DMS79 (cell line): ENCODE data around the gene MAN1C1.

ENCODE experiments used
- DNase-seq: peaks from one replicate; lab custom pipeline; 2025; lab: John Stamatoyannopoulos, UW

MAN1C1 gene

GRCh38 chr1:25614501-25615171 lies 2.0 kb upstream of the MAN1C1 start:
- DNase-seq = no peak

- no peak for DNase-seq
Measured at GRCh38 chr1:25615172-25615541, 1.4 kb upstream of the MAN1C1 start.

- DNase-seq = no peak
Measured at GRCh38 chr1:25615563-25616094, 962 bp upstream of the MAN1C1 start.

GRCh38 chr1:25616987-25617624 lies 515 bp downstream of the MAN1C1 start:
- DNase-seq = no peak

GRCh38 chr1:25617625-25618432 lies 1.2 kb downstream of the MAN1C1 start:
- DNase-seq = no peak

- no peak for DNase-seq
Measured at GRCh38 chr1:25618433-25618808, 1.8 kb downstream of the MAN1C1 start.

GRCh38 chr1:25619101-25619890 lies 2.7 kb downstream of the MAN1C1 start:
- peak; percentile 68 for DNase-seq

- DNase-seq = no peak
Measured at GRCh38 chr1:25620211-25620610, 3.6 kb downstream of the MAN1C1 start.

- no peak for DNase-seq
Measured at GRCh38 chr1:25620701-25621350, 4.2 kb downstream of the MAN1C1 start.

- no peak for DNase-seq
Measured at GRCh38 chr1:25621876-25622275, 5.3 kb downstream of the MAN1C1 start.

- DNase-seq = no peak
Measured at GRCh38 chr1:25622531-25622930, 5.9 kb downstream of the MAN1C1 start.

GRCh38 chr1:25623007-25623406 lies 6.4 kb downstream of the MAN1C1 start:
- no peak for DNase-seq

- no peak for DNase-seq
Measured at GRCh38 chr1:25623731-25624130, 7.1 kb downstream of the MAN1C1 start.

GRCh38 chr1:25624156-25624555 lies 7.6 kb downstream of the MAN1C1 start:
- DNase-seq = no peak

GRCh38 chr1:25624604-25625003 lies 8.0 kb downstream of the MAN1C1 start:
- DNase-seq = no peak

- no peak for DNase-seq
Measured at GRCh38 chr1:25626018-25626417, 9.4 kb downstream of the MAN1C1 start.

- DNase-seq = no peak
Measured at GRCh38 chr1:25628741-25629421, 12.3 kb downstream of the MAN1C1 start.

- no peak for DNase-seq
Measured at GRCh38 chr1:25629836-25630235, 13.2 kb downstream of the MAN1C1 start.

GRCh38 chr1:25631750-25632485 lies 15.3 kb downstream of the MAN1C1 start:
- DNase-seq = no peak

GRCh38 chr1:25634066-25634465 lies 17.5 kb downstream of the MAN1C1 start:
- DNase-seq = no peak
